VCaP (cell line): ENCODE results near the gene RGS9.
"Not testable (repeated sequence)": the region's sequence is repeated elsewhere in the genome, so short reads cannot be mapped to it uniquely, and the experiment has no call there.

ENCODE experiments used
- H3K27ac ChIP-seq: fragments of 450-650 bp; 2 replicates; pipeline ENCODE4 v1.5.1; 2017
- TF ChIP-seq, protein P1 (sequence below): fragments of 450-650 bp; conservative IDR thresholded peaks from 2 replicates; pipeline ENCODE4 v1.5.1; 2017; ENCODE audit warnings: mild to moderate bottlenecking, moderate library complexity

RGS9 gene

DNA sequence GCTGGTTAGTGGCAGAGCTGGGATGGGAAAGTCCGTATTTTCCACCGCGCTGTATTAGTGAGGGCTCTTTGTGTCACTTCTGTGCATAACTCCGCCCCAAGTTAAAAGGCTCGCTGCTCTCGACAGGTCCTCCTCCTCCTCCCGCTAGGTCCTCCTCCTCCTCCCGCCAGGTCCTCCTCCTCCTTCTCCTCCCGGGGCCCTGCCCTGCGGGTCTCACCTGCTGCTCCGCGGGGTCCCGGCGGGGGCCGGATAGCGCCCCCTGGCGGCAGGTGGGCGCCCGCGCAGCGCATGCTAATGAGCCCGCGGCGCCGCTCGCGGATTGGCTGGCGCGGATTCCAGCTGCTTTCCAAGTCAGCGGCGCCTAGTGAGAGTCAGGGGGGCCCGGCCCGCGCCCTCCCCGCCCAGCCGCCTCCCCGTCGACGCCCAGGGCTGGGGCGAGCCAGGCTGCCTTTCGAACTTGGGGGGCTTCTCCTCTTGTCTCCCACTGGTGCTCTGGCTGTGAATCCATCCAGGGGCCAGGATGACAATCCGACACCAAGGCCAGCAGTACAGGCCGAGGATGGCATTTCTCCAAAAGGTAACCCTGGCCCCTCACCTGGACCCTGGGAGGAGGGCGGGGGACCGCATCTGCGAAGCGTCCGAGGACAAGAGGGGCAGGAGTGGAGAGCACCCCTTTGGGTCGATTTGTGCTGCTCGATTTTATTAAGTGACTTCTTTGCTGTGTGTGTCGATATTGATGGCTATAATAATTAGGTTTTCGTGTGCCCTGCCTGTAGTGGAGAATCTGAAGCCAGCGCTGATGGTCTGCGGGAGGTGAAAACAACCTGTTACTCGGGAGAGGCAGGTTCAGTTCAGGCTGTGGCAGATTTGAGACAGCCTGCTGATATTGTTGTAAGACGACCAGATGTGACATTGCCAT lies at the start of gene RGS9:
TSS of gene RGS9 (plus strand) at position 350 of the 919 bp plus-strand sequence. CDS start at position 521, 171 bp downstream.
- no peak within 1 kb of the TSS for H3K27ac ChIP-seq
- TF ChIP-seq, protein P1, sequence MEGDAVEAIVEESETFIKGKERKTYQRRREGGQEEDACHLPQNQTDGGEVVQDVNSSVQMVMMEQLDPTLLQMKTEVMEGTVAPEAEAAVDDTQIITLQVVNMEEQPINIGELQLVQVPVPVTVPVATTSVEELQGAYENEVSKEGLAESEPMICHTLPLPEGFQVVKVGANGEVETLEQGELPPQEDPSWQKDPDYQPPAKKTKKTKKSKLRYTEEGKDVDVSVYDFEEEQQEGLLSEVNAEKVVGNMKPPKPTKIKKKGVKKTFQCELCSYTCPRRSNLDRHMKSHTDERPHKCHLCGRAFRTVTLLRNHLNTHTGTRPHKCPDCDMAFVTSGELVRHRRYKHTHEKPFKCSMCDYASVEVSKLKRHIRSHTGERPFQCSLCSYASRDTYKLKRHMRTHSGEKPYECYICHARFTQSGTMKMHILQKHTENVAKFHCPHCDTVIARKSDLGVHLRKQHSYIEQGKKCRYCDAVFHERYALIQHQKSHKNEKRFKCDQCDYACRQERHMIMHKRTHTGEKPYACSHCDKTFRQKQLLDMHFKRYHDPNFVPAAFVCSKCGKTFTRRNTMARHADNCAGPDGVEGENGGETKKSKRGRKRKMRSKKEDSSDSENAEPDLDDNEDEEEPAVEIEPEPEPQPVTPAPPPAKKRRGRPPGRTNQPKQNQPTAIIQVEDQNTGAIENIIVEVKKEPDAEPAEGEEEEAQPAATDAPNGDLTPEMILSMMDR: peak; percentile 97

DNA sequence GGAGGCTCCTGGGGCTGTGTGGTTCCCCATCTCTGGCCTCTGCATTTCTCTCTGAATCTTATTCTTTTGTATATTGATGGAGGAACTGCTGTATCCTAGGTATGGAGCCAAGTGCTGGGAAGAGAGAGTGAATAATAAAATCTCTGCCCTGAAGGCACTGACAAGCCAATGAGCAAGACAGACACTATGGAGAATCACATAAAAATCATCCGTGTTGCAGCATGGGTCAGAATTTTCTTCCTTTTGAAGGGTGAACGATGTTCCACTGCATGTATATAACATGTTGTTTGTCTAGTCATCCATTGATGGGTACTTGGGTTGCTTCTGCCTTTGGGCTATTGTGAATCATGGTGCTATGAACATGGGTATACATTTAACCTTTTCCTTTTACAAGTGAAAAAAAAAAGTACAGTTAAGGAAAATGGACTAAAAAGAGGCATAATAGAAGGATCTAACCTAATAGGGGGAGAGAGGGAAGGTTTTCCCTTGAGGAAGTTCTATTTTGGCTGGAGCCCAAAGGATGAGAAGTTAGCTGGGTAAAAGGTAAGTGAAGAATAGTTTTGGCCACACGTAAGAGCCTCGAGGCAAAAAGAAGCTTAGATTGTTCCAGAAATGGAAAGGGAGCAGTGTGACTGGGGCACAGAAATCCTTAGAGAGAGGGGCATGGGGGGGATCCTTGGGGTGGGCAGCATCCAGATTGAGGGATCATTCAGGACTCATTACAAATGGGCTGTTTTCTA lies 48.4 kb upstream of the RGS9 start:
- TF ChIP-seq, protein P1: no peak
- H3K27ac ChIP-seq: no peak overlapping the region

DNA sequence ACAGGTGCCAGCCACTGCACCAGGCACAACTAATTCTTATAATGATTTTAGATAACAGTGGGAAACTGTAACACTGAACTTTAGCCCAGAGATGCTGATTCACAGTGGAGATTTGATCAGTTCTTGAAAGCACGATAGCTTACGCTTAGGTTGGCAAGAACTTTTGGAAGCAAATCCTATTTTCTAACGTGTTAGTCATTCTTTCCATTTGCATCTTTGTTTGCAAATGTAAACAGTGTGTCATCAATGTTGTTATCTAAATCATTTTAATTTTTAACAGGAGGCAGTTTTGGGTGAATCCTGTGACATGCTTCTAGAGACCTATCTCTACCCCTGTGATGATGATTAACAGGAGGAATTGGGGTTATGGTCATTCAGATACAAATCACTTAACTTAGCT lies 44.9 kb upstream of the RGS9 start:
- TF ChIP-seq, protein P1: no peak
- no peak overlapping the region for H3K27ac ChIP-seq

DNA sequence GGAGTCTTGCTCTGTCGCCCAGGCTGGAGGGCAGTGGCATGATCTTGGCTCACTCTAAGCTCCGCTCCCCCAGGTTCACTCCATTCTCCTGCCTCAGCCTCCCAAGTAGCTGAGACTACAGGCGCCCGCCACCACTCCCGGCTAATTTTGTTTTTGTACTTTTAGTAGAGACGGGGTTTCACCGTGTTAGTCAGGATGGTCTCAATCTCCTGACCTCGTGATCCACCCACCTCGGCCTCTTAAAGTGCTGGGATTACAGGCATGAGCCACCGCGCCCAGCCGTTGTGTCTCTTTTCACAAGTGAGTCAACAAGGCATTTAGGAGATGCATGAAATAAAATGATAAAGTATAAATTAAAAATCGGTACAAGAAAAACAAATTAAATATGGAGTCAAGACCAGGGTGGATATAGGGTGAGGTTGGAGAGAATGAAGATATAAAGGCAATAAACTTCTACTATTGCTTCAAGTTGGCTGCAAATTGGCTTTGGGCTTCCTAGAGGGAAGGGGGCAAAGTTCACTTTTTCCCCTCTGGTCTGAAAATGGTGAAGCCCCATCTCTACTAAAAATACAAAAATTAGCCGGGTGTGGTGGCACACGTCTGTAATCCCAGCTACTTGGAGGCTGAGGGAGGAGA lies 44.3 kb upstream of the RGS9 start:
- not testable (repeated sequence) for H3K27ac ChIP-seq

DNA sequence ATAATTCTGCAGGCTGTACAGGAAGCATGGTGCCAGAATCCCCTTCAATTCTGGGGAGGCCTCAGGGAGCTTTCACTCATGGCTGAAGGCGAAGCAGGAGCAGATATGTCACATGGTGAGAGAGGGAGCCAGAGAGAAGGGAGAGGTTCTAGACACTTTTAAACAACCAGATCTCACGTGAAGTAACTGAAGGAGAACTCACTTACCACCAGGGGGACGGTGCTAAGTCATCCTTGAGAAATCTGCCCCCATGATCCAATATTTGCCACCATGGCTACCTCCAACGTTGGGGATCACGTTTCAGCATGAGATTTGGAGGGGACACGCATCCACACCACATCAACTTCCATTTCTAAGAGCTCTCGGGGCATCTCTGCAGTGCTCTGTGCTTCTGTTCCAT lies 43.2 kb upstream of the RGS9 start:
- H3K27ac ChIP-seq: no peak overlapping the region
- TF ChIP-seq, protein P1: no peak

DNA sequence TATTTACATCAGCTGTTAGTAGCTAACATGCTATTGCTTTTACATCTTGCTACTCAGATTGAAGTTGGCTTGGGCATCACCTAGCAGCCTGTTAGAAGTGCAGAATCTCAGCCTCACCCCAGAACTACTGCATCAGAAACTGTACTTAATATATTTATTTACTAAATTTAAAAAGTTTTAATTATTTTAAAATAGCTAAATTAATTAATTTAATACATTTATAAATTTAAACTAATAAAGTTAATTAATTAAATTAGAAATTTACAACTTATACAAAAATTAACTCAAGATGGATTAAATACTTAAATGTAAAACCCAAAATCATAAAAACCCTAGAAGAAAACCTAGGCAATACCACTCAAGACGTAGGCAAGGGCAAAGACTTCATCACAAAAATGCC lies 41.7 kb upstream of the RGS9 start:
- H3K27ac ChIP-seq: no peak overlapping the region
- TF ChIP-seq, protein P1: no peak

DNA sequence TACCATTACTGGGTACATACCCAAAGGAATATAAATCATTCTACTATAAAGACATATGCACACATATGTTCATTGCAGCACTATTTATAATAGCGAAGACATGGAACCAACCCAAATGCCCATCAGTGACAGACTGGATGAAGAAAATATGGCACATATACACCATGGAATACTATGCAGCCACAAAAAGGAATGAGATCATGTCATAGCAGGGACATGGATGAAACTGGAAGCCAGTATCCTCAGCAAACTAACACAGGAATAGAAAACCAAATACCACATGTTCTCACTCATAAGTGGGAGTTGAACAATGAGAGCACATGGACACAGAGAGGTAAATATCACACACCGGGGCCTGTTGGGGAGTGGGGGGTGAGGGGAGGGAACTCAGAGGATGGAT lies 40.8 kb upstream of the RGS9 start:
- H3K27ac ChIP-seq: not testable (repeated sequence)

DNA sequence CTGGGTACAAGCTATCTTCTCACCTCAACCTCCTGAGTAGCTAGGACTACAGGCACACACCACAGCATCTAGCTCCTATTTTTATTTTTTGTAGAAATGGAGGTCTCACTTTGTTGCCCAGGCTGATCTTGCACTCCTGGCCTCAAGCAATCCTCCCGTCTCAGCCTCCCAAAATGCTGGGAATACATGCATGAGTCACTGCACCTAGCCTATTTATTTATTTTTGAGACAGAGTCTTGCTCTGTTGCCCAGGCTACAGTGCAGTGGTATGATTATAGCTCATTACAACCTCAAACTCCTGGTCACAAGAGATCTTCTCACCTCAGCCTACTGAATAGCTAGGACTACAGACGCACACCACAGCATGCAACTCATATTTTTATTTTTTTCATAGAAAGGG lies 40.1 kb upstream of the RGS9 start:
- TF ChIP-seq, protein P1: no peak
- no peak overlapping the region for H3K27ac ChIP-seq
